ENCODE data around the gene EZH1. TPM values are rescaled to one million over a fixed set of nuclear protein-coding genes. Genes with fewer than 3 reads are reported as not detected.

The EZH1 gene
- total RNA-seq, 1 donor from 2014 or later: 37.6 TPM

- Mint-ChIP-seq H3K36me3 (no peaks in the 10 kb centered on the region), H3K4me1 (ENCODE audit: unreplicated experiment) (peaks cover 21% of the 10 kb centered on the region), H3K27me3 (peaks cover 5% of the 10 kb centered on the region), H3K4me3 (no peak overlapping the region), H3K27ac (no peak overlapping the region), H3K9me3 (peaks cover 6% of the 10 kb centered on the region)
- TF ChIP-seq CTCF (conservative IDR thresholded peaks at IDR 0.05): no peak
- no peak for DNase-seq (ENCODE audit: extremely low spot score, unreplicated experiment)
These were observed 89.3 kb downstream of the EZH1 start for GRCh38 chr17:42655528-42655927.

GRCh38 chr17:42653179-42654124, 91.4 kb downstream of the EZH1 start:
- H3K9me3 Mint-ChIP-seq: peaks cover 5% of the 10 kb centered on the region
- H3K4me1 Mint-ChIP-seq (ENCODE audit: unreplicated experiment): peaks cover 11% of the 10 kb centered on the region
- H3K36me3 Mint-ChIP-seq: no peaks in the 10 kb centered on the region
- H3K27ac Mint-ChIP-seq: peak overlapping the region; percentile 45
- peaks cover 5% of the 10 kb centered on the region for H3K27me3 Mint-ChIP-seq
- TF ChIP-seq CTCF (conservative IDR thresholded peaks at IDR 0.05): no peak
- H3K4me3 Mint-ChIP-seq: peak overlapping the region; percentile 76
- DNase-seq (ENCODE audit: extremely low spot score, unreplicated experiment): no peak

- Mint-ChIP-seq H3K27me3 (peaks cover 5% of the 10 kb centered on the region), H3K27ac (no peak overlapping the region), H3K9me3 (no peaks in the 10 kb centered on the region), H3K4me1 (ENCODE audit: unreplicated experiment) (peaks cover 11% of the 10 kb centered on the region), H3K36me3 (no peaks in the 10 kb centered on the region), H3K4me3 (no peak overlapping the region)
- TF ChIP-seq CTCF (conservative IDR thresholded peaks at IDR 0.05): no peak
- DNase-seq (ENCODE audit: extremely low spot score, unreplicated experiment): no peak
These were observed 93.4 kb downstream of the EZH1 start for GRCh38 chr17:42651392-42651791.

Small RNAs within 50 kb of the gene (microRNA-seq; reads per million reads assigned to microRNA genes)
- gene MIR6780A: not detected

Other genes starting within 250 kb of the EZH1 start
- gene NAGLU, start 208.8 kb downstream of the EZH1 start, total RNA-seq (ENCODE audit: low replicate concordance): 24.0 and 26.5 TPM in 2 replicates
- gene HSD17B1, start 192.1 kb downstream of the EZH1 start, total RNA-seq (ENCODE audit: low replicate concordance): 2.2 and 2.7 TPM in 2 replicates
- gene COASY, start 182.9 kb downstream of the EZH1 start, total RNA-seq (ENCODE audit: low replicate concordance): 78.0 and 80.8 TPM in 2 replicates
- 31.3 and 32.3 TPM in 2 replicates for gene MLX, start 177.9 kb downstream of the EZH1 start, total RNA-seq (ENCODE audit: low replicate concordance)
- gene PSMC3IP, start 167.3 kb downstream of the EZH1 start, total RNA-seq (ENCODE audit: low replicate concordance): 10.6 and 22.6 TPM in 2 replicates
- 62.9 and 82.6 TPM in 2 replicates for gene RETREG3, start 135.7 kb downstream of the EZH1 start, total RNA-seq (ENCODE audit: low replicate concordance)
- 44.7 and 63.2 TPM in 2 replicates for gene TUBG1, start 135.4 kb downstream of the EZH1 start, total RNA-seq (ENCODE audit: low replicate concordance)
- gene TUBG2, start 85.8 kb downstream of the EZH1 start, total RNA-seq (ENCODE audit: low replicate concordance): 18.0 and 24.4 TPM in 2 replicates
- gene PLEKHH3, start 68.0 kb downstream of the EZH1 start, total RNA-seq (ENCODE audit: low replicate concordance): 29.1 and 60.5 TPM in 2 replicates
- gene CCR10, start 63.2 kb downstream of the EZH1 start, total RNA-seq (ENCODE audit: low replicate concordance): 1.2 TPM in 1 of 2 replicates, not detected in the other
- 1.00 and 17.8 TPM in 2 replicates for gene CNTNAP1, start 62.5 kb downstream of the EZH1 start, total RNA-seq (ENCODE audit: low replicate concordance)
- 1.5 and 8.3 TPM in 2 replicates for gene RAMP2, start 16.2 kb upstream of the EZH1 start, total RNA-seq (ENCODE audit: low replicate concordance)
- gene VPS25, start 28.4 kb upstream of the EZH1 start, total RNA-seq (ENCODE audit: low replicate concordance): 86.9 and 103 TPM in 2 replicates
- 2.7 and 4.2 TPM in 2 replicates for gene WNK4, start 35.6 kb upstream of the EZH1 start, total RNA-seq (ENCODE audit: low replicate concordance)
- 82.2 and 93.9 TPM in 2 replicates for gene COA3, start 53.7 kb upstream of the EZH1 start, total RNA-seq (ENCODE audit: low replicate concordance)
- gene CNTD1, start 53.8 kb upstream of the EZH1 start, total RNA-seq (ENCODE audit: low replicate concordance): 0.46 TPM in 1 of 2 replicates, not detected in the other
- 62.5 and 72.1 TPM in 2 replicates for gene BECN1, start 79.2 kb upstream of the EZH1 start, total RNA-seq (ENCODE audit: low replicate concordance)
- gene PSME3, start 88.4 kb upstream of the EZH1 start, total RNA-seq (ENCODE audit: low replicate concordance): 116 and 120 TPM in 2 replicates
- 2.7 and 3.4 TPM in 2 replicates for gene AOC2, start 99.5 kb upstream of the EZH1 start, total RNA-seq (ENCODE audit: low replicate concordance)
- 1.5 and 2.4 TPM in 2 replicates for gene AOC3, start 106.2 kb upstream of the EZH1 start, total RNA-seq (ENCODE audit: low replicate concordance)
- 1.5 and 2.9 TPM in 2 replicates for gene G6PC1, start 155.8 kb upstream of the EZH1 start, total RNA-seq (ENCODE audit: low replicate concordance)
- gene AARSD1, start 219.4 kb upstream of the EZH1 start, total RNA-seq (ENCODE audit: low replicate concordance): 37.0 and 60.0 TPM in 2 replicates
- gene PTGES3L, start 235.0 kb upstream of the EZH1 start, total RNA-seq (ENCODE audit: low replicate concordance): 1.0 and 1.5 TPM in 2 replicates
- 18.2 and 19.7 TPM in 2 replicates for gene RUNDC1, start 235.5 kb upstream of the EZH1 start, total RNA-seq (ENCODE audit: low replicate concordance)

Data from type B pancreatic cell (in vitro differentiated cells).